Measurements from ENCODE around the gene MAPK14.

The MAPK14 gene

DNA sequence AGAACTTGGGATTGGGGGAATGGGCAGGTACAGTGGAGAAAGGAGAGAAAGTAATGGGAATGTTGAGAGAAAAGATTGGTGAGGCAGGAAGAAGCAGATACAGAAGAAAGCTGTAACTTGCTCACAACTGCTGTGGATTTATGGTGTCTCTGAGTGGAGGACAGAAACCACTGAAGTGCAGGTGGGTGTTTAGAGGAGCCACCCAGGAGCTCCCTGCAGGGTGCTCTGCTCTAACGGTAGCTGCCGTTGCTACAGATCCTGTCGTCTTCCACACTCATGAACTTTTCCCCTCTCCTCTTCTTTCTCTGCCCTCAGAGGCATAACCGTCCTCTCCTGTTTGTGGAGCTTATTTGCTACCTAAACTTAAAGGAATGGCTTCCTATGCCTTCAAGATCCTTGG, 75.2 kb downstream of the MAPK14 start:
- no peak for DNase-seq (ENCODE audit: low spot score)

GRCh38 chr6:36104836-36105235, 77.2 kb downstream of the MAPK14 start:
- peak; percentile 11 for DNase-seq (ENCODE audit: low spot score)

DNA sequence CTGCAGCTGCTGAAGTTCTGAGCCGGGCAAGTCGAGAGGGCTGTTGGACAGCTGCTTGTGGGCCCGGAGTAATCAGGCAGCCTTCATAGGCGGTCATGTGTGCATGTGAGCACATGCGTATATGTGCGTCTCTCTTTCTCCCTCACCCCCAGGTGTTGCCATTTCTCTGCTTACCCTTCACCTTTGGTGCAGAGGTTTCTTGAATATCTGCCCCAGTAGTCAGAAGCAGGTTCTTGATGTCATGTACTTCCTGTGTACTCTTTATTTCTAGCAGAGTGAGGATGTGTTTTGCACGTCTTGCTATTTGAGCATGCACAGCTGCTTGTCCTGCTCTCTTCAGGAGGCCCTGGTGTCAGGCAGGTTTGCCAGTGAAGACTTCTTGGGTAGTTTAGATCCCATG, 81.5 kb downstream of the MAPK14 start:
- no peak for DNase-seq (ENCODE audit: low spot score)

- DNase-seq (ENCODE audit: low spot score), result no peak
These were observed 82.4 kb downstream of the MAPK14 start for GRCh38 chr6:36110050-36110449.

- DNase-seq (ENCODE audit: low spot score), result no peak
These were observed 83.3 kb downstream of the MAPK14 start for GRCh38 chr6:36110863-36111262.

- no peak for DNase-seq (ENCODE audit: low spot score)
These were observed 83.9 kb downstream of the MAPK14 start for GRCh38 chr6:36111526-36111925.

GRCh38 chr6:36113049-36113448, 85.4 kb downstream of the MAPK14 start:
- DNase-seq (ENCODE audit: low spot score), result no peak

DNA sequence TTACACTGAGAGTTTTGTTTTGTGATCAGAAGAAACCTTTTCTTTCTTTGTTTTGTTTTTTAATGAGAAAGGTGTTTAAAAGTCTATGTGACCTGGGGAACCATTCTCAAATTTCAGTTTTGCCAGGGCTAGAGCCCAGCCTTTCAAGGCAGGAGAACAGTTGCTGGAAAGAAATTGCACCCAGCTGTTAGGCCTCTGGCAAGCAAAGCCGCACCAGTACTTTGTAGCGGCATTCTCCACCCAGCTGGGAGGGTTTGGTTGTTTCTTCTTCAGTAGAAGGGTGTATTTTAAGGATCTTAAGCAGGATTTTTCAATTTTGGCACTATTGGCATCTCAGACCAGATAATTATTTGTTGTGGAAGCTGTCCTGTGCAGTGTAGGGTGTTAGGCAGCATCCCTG, 86.1 kb downstream of the MAPK14 start:
- no peak for DNase-seq (ENCODE audit: low spot score)

DNA sequence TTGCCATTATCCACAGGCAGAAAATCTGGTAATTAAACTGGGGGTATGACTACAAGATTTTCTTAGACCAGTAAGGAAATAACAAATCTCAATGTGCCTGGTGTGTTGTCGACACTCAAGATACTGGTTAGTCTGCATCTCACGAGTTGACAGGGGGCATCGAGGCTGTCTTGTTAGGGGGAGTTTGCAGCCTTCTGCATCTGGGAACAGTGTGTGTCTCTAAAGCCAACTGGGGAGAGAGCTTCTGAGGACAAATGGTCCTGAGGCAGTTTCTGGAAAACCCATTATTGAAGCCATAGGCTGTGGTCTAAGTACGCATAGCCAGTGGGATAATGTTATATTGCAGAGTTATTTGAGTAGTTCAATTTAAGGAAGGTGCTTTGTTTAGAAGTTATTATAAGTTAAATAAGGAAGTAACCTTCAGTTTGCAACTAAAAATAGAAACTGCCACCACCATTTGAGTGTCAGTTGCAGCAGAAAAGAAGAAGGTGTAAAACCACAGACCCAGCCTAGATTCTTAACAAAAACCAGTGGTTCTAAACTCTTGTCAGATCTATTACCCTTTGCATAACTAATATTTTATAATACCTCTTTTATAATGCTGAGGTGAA, 87.3 kb downstream of the MAPK14 start:
- DNase-seq (ENCODE audit: low spot score), result no peak

DNA sequence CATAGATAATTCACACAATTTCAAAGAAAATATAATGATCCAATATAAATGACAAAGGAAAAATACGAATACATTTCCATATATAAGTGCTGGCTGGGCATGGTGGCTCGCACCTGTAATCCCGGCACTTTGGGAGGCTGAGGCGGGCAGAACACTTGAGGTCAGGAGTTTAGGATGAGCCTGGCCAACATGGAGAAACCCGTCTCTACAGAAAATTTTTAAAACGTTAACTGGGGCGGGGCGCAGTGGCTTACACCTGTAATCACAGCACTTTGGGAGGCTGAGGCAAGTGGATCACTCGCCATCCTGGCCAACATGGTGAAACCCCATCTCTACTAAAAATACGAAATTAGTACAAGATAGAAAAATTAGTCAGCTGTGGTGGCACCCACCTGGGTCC, 87.8 kb downstream of the MAPK14 start:
- DNase-seq (ENCODE audit: low spot score), result no peak

- peak; percentile 69 for DNase-seq (ENCODE audit: low spot score)
These were observed 88.7 kb downstream of the MAPK14 start for GRCh38 chr6:36116066-36116864.

DNA sequence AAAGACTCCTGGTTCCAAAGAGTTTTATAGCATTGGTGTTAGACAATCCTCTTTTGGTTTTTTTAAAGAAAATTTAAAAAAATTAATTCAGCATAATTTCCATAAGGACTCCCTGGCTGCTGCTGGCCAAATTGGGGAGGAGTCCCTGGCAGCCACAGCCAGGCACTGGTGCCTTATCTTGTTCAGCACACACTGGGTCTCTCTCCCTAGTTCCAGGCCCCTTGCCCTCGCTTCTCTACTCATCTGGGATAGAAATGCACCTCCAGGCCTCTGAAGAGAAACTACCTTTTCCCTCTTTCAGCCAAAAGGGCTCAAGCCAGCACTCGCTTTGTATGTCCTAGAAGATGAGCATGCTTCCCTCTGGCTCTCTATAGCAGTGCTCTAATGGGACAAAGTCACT, 89.3 kb downstream of the MAPK14 start:
- DNase-seq (ENCODE audit: low spot score), result peak; percentile 83

DNA sequence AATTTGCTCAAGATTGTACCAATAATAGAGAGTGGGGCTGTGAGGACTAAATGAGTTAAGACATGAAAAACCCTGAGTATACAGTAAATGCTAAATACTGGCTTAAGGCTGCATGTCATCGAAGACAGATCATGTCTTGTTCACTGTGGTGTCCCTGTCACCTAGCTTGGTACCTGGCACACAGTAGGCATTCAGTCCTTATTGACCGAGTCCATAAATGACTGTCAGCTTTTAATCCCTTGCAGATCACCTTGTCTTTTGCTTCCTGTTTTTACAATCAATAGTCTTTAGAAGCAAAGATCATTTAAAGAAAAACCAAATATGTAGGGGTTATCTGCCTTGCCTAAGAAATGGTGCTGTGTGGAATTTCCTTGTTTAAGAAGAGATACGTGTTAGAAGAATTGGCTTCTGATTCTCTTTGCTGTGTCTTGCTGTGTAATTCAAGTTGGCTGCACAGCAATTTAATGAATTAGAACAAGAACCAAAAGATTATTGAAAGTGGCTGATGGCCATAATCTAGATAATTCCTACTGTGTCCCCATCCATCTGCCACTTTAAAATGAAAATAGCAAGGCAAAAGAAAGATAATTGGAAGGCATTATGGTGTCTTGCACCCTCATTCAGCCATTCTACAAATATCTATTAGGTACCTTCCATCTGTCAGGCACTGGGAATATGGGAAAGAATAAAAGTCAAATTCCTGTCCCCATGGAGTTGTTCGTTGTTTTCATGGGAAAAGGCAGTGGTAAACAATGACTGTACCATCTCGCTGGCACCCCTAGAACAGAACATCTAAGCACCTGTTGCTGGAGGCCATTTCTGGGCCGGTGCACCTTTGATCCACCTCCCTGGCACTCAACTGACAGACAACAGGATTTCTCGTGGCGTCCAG, 90.3 kb downstream of the MAPK14 start:
- DNase-seq (ENCODE audit: low spot score), result peak; percentile 73

DNA sequence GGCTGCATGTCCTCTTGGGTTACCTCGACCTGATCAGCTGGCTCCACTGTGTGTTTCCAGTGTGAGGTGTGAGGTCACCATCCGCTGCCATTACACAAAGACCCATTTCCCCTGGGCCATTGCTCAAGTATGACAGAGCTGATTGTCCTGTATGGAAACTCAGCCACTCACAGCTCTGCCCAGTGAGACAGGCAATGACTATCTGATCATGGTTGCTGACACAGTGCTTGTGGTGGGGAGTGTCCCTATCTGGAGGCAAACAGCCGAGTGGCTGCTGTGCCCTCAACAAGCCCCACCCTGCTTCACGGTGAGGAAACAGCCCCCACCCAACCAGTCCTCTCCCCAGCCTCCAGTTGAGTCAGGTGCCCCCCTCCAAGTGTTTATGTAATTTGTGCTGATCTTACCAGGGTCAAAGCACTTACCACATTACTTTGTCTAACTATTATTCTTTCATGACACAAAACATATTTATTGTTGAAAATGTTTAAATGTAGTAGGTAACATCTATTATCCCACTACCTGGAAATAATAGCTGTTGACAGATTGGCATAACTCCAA, 91.0 kb downstream of the MAPK14 start:
- DNase-seq (ENCODE audit: low spot score), result peak; percentile 95

- peak; percentile 80 for DNase-seq (ENCODE audit: low spot score)
These were observed 91.6 kb downstream of the MAPK14 start for GRCh38 chr6:36119209-36119608.

GRCh38 chr6:36120018-36120417, 92.4 kb downstream of the MAPK14 start:
- DNase-seq (ENCODE audit: low spot score), result peak; percentile 58

GRCh38 chr6:36120539-36120938, 92.9 kb downstream of the MAPK14 start:
- DNase-seq (ENCODE audit: low spot score), result peak; percentile 85

DNA sequence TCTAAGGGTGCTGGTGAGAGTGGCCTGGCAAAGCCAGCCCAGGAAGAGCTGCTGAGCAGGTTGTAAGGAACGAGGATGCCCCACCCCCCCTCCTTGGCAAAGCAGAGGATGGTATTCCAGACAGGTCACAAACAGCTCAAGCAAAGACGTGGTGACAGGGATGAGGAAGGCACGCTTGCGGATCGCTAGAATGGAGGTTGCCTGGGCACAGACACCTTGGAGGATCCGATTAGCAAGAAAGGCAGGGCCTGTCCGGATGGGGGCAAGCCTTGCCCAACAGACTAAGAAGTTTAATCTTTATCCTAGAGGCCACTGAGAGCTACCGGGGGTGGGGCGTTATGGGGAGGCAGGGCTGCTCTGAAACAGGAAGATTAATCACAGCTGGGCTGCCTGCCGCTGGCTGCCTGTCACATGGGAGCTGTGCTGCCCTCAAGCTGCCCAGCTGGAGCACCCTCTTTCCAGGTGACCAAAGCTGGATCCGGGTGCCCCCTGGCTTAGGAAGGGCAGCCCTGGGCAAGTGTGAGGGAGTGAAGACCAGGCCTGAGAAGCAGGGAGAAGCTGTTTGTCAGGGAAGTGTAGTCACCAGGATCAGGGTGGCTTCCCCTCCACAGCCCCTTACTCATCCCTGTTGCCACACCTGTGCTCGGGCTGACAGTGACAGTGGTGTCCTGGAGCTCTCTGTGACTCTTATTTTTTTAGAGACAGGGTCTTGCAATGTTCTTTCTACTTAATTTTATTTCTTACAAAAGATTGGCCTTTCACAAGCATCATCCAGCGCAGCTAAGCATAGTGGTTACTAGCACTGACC, 93.6 kb downstream of the MAPK14 start:
- peak; percentile 90 for DNase-seq (ENCODE audit: low spot score)

DNA sequence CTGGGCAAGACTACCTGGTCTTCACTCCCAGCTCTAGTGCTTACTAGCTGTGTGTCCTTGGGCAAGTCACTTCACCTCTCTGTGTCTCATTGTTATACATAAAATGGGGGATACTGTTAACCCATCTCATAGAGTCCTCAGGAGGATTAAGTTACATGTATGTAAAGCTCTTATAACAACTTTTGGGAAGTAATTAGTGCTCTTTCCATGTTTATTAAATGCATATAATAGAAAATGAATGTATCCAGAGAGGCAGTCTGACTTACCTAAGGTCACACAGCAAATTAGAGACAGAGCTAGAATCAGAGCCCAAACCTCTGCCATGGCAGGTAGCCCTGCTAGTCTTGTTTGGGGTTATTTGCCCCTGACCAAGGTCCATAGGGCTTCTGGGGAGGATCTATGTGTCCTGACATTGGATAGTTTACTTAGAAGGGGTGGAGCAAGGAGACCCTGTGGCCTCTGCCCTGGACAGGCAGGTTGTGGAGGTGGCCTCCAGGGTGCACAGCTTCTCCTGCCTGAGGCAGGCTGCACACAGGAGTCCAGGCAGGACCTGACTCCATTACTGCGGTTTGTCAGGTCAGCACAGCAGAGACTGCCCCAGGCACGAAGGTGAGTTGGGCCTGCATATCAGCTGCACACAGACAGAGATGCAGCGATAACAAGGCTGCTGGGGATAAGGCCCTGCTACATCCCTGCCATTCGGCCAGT, 94.3 kb downstream of the MAPK14 start:
- peak; percentile 59 for DNase-seq (ENCODE audit: low spot score)

DNA sequence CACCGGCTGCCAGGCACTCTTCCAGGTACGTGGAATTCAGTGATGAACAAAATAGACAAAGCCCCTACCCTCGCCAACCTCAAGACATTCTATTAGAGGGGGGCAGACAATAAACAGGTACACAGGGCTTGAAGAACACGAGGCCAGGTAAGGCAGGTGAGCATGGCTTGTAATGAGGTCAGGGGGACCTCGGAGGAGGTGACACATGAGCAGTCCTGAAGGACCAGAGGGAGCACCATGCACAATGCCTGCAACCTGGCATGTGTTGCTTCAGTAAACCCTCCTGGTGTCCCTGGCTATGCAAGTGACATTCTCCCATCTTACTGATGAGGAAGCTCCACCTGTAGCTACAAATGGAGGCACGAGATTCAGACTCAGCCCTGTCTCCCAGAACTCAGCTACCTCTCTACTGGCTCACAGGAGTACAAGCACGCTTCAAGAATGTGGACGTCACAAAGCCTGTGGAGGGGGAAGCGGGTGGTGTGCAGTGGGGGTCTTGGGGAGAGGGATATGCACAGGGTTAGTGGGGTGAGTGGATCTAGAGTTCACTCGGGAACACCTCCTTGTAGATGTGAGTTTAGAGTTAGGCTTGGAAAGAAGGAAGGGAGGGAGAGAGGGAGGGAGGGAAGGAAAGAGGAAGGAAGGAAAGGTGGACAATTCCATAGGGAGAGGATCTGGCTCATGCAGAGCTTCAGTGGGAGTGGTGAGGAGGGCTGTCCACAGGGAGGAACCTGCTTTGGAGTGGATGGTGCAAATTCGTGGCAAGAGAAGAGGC, 95.1 kb downstream of the MAPK14 start:
- no peak for DNase-seq (ENCODE audit: low spot score)
